ES-I3 (cell line): ENCODE measurements around the gene LMF1.

Experiments used
- H3K36me3 ChIP-seq: 2 replicates; pipeline ENCODE4 v1.6.1; 2013; ENCODE audit warnings: mild to moderate bottlenecking, low read length, control low read depth, moderate library complexity; ENCODE audit not compliant: insufficient read depth
- H3K4me1 ChIP-seq: 2 replicates; pipeline ENCODE4 v1.6.1; 2013; ENCODE audit warnings: mild to moderate bottlenecking, control low read depth, low read length; ENCODE audit not compliant: insufficient read depth
- H3K9ac ChIP-seq: 2 replicates; pipeline ENCODE4 v1.6.1; 2013; ENCODE audit warnings: low read depth, mild to moderate bottlenecking, low read length, moderate library complexity
- H3K9me3 ChIP-seq: 2 replicates; pipeline ENCODE4 v1.6.1; 2013; ENCODE audit warnings: mild to moderate bottlenecking, low read length, moderate library complexity; ENCODE audit not compliant: control insufficient read depth, insufficient read depth

LMF1 gene

DNA sequence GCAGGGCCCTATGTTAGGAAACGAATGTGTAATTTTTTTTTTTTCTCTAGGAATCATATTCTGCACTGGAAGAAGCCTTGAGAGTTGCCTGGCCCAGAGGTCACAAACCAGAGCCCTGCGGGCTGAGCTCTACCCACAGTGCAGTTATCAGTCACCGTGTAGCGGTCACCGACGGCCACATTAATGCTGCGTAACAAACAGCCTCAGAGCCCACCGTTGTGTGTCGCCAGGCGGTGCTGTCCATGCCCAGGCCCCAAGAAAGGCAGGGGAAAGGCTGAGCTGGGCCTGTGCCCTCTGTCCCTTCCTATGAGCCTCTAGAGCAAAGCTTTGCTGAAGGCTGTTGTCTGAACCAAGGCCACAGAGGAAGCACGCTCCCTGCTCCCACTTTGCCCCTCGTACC lies 4.5 kb upstream of the LMF1 start:
- H3K9ac ChIP-seq, result no peak overlapping the region
- H3K4me1 ChIP-seq, result no peaks in the 10 kb centered on the region
- no peaks in the 10 kb centered on the region for H3K36me3 ChIP-seq
- H3K9me3 ChIP-seq, result no peaks in the 10 kb centered on the region

DNA sequence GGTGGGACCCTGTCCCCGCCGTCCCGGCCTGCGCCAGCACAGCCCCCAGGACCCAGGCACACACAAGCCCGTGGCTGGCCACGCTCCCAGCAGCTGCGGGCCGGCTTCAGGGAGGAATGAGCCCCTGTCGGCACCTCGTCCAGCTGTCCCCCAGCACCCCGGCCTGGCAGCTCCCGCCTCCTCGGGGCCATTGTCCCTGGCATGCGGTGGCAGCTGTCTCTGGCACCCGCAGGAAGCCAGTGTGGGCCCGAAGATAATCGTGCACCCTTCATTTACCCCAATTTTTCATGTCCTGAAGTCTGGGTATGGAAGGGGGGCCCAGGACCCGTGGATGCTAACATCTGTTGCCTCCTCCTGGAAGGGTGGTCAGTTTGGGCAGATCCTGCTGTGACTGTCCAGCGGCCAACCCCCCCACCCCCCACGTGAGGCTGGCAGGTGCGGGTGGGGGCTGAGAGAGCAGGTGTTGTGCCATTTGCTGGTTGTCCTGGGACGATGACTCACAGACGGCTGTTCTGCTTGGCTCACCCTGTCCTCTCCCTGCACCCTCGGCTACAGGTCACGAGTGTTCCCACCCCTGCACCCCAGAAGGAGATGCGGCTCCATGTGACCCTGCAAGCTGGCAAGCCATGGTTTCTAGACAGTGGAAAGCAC lies 4.0 kb upstream of the LMF1 start:
- H3K9me3 ChIP-seq, result no peaks in the 10 kb centered on the region
- no peak overlapping the region for H3K9ac ChIP-seq
- no peaks in the 10 kb centered on the region for H3K4me1 ChIP-seq
- no peaks in the 10 kb centered on the region for H3K36me3 ChIP-seq

DNA sequence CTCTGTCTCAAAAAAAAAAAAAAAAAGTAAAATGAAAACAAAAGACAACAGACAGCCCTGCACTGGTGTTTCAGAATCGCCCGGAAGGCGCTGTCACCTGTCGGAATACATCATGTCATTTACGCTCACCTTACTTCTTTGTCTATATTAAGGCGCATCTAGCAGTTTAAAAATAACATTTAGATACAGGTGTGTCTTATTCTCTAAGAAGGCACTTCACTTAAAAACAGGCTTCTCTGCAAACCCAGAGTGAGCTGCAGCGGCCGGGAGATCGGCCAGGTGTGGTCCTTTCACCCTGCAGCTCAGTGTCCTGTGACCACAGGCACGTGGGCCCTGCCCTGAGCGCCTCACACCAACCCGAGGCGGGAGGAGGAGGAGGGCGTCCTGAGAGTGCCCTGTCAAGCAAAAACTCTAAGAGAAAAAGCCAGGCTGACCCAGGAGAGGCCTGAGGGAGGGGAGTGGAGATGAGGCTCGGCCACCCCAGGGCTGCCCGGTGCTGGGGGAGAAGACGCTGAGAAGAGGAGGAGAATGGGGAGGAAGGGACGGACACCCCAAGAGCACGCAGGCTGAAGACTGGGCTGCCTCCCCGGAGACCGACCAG lies 3.3 kb upstream of the LMF1 start:
- Histone ChIP-seq H3K9ac (no peak overlapping the region), H3K4me1 (no peaks in the 10 kb centered on the region), H3K9me3 (no peaks in the 10 kb centered on the region), H3K36me3 (no peaks in the 10 kb centered on the region)

DNA sequence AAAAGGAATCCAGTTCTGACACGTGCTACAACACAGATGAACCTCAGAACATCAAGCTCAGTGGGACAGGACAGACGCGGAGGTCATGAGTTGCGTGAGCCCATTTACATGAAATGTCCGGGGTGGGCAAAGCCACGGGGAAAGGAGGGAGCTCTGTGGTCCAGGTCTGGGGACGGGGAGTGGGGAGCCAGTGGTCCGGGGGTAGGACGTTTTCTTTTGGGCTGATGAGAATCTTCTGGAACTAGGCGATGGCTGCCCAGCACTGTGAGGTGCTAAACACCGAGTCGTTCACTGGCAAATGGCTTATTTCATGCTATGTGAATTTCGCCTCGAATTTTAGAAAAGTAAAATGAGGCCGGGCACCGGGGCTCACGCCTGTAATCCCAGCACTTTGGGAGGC lies 2.6 kb upstream of the LMF1 start:
- H3K4me1 ChIP-seq, result no peaks in the 10 kb centered on the region
- H3K9me3 ChIP-seq, result no peaks in the 10 kb centered on the region
- H3K9ac ChIP-seq, result no peak overlapping the region
- H3K36me3 ChIP-seq, result no peaks in the 10 kb centered on the region

DNA sequence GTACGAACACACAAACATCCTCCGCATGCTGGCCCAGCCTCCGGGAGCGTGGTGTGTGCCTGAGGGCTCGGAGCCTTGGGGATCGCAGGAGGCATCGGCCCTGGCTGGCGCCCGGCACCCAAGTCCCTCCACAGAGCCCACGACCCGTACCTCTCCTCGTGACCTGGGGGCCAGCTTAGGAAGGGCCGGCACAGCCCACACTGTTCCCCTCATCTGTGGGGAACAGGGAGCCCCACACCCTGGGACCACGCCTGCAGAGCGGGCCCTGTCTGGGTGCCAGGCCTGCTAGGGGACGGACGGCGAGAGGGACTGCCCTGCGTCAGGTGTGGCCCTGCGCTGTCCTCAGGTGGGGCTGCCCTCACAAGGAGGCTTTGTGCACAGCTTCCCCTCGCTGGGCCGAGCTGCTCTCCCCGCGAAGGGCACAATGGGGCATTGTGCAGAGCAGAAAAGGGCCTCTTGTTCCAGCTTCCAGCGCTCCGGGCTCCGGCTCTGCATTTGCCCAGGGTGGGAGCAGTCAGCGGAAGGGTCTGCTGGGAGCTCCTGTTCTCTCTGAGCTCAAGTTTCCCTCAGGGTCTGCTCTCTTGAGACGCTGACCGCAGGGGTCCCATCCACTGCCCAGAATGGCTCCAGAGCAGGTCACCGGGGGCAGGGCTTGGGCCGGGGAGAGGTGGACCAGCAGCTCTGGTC lies 1.7 kb upstream of the LMF1 start:
- no peak overlapping the region for H3K9ac ChIP-seq
- H3K36me3 ChIP-seq, result no peaks in the 10 kb centered on the region
- no peaks in the 10 kb centered on the region for H3K9me3 ChIP-seq
- H3K4me1 ChIP-seq, result no peaks in the 10 kb centered on the region

DNA sequence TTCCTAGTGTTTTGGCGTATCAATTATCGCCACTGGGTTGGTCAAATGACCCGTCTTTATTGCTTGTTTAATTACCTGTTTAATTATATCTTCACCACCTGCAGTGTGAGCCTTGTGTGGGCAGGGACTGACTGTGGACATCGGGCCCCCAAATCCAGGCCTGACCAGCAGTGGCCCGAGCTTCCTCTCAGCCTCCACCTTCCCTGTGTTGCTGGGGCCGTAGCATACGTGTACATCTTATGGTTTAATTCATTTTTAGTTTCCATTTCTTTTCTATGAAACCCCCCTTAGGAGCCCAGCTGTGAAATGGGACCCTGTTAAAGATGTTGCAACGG lies 1.2 kb upstream of the LMF1 start:
- Histone ChIP-seq H3K9ac (no peak overlapping the region), H3K36me3 (no peaks in the 10 kb centered on the region), H3K4me1 (no peaks in the 10 kb centered on the region), H3K9me3 (no peaks in the 10 kb centered on the region)

DNA sequence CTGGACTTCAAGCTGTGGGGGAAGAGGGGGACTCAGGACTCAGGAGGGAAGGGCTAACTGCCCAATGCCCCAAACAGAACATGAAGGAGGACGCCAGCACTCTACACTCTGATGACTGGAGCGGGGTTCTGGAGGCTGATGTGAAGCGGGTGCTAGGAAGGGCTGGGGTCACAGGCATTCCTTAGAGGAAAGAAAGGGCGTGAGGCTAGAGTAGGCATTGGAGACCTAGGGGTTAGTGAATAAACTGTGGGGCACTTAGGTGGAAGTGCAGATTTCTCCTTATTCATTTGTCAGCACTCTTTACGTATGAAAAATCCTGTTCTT lies 760 bp upstream of the LMF1 start:
- peak overlapping the region; percentile 41; the same call in 1 of the 2 replicates for H3K9ac ChIP-seq

DNA sequence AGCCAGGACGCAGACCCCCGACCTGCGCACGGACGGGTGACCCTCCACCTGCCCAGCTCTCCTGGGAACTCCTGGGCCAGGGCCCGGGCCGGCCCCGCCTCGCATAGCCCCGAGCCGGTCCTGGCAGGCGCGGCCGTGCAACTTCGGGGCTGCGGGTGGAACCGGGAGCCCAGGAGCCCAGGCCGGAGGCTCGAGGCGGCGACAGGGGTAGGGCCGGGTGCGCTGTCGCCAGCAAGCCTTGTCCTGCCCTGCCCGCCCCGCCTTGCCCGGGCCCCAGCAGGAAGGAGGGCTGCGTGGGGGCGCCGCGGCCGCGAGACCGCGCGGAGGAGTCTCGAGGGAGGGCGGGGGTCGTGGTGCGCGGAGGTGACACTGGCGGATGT lies 408 bp downstream of the LMF1 start:
- peak overlapping the region; percentile 80 for H3K9ac ChIP-seq
- no peaks in the 10 kb centered on the region for H3K36me3 ChIP-seq
- no peaks in the 10 kb centered on the region for H3K9me3 ChIP-seq
- no peaks in the 10 kb centered on the region for H3K4me1 ChIP-seq

More for the DNA sequence above, 760 bp upstream of the LMF1 start:
- H3K9me3 ChIP-seq, result no peaks in the 10 kb centered on the region
- H3K4me1 ChIP-seq, result no peaks in the 10 kb centered on the region
- H3K36me3 ChIP-seq, result no peaks in the 10 kb centered on the region

DNA sequence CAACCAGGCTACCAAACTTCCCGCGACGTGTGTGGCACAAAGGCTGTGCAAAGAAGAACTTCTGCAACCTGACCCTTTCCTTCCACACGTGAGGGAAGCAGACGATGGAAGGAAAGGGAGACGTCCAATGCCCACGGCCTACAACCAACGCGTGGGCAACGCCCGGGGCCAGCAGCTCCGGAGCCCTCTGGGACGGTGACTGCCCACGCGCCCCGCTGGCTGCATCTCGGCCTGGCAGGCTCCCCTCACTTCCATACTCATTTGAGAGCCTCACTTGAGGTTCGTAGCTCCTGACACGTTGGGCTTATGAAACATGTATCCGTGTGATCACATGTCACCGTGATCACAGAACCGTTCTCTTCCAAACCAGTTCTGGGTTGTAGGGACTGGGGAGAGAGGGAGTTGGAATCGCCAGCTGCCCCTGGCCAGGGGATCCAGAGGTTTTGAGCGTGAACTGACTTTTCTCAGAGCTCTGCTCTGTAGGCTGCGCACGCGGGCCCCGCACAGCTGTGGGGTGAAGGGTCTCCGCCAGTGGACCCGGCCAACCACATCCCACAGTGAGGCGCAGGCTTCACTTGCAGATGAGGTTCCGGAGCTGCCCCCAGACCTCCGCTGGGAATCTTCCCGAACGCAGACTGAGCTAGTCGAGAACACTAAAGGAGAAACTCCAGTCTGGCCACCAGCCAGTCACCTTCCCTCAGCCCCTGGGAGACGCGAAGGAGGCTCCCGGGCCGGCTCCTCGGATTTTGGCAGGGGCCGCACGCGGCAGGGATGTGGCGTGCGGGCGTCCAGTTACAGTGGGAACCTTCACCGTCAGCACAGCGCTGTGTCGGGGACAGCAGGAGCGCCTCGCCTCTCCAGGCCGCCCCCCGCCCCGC lies 1.0 kb downstream of the LMF1 start:
- Histone ChIP-seq H3K9ac (peak overlapping the region; percentile 80), H3K9me3 (no peaks in the 10 kb centered on the region), H3K36me3 (no peaks in the 10 kb centered on the region), H3K4me1 (no peaks in the 10 kb centered on the region)

DNA sequence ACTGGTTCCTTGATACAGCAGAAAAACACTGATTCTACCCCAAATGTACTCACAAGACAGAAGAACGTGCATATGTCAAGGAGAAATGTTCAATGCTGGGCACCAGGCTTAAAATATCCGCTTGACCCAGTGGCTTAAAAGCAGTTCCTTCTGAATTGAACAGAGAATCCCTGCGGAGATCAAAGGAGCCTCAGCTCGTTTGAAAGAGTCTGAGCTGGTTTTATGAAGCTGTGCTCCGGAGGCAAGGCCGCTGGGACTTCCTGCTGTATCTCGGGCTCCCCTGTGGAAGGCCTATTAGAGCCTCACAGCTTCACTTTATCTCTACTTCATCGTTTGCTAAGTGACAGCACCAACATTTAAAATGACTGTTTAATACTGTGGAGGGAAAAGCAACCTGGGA lies 2.2 kb downstream of the LMF1 start:
- H3K36me3 ChIP-seq, result no peaks in the 10 kb centered on the region
- H3K9ac ChIP-seq, result no peak overlapping the region
- H3K9me3 ChIP-seq, result no peaks in the 10 kb centered on the region
- no peaks in the 10 kb centered on the region for H3K4me1 ChIP-seq

DNA sequence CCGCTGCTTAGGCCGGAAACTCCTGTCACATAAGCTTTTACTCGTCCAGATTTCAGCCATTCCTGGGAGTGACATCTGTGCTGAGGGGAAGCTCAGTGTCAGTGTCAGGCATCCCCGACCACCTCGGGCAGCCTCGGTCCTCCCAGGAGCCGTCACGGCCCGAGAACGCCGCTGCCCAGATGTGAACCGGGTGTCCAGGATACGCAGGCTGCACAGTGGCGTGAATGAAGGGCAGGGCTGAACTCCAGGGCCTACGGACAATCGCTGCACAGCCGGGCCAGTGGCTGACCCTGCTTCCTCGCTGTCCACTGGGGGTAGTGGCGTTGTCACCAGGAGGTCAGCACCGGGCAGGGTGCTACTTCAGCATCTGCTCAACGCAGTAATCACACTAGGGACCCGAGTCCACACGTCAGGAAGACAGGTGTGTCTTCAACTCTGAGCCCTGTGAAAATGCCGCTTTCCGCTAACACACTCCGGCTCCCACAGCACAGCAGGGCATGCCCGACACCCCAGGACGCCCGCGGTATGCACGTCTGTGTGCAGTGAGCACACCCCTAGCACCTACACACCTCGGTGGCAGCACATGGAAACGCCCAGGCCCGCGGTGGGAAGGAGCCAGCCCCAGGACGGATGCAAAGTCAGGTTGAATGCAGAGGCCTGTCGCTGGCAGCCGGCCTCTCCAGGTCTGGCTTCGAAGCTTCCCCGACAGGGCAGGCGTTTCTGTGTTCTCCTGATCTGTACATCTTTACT lies 3.1 kb downstream of the LMF1 start:
- H3K9ac ChIP-seq, result no peak overlapping the region
- no peaks in the 10 kb centered on the region for H3K9me3 ChIP-seq
- no peaks in the 10 kb centered on the region for H3K36me3 ChIP-seq
- H3K4me1 ChIP-seq, result no peaks in the 10 kb centered on the region

DNA sequence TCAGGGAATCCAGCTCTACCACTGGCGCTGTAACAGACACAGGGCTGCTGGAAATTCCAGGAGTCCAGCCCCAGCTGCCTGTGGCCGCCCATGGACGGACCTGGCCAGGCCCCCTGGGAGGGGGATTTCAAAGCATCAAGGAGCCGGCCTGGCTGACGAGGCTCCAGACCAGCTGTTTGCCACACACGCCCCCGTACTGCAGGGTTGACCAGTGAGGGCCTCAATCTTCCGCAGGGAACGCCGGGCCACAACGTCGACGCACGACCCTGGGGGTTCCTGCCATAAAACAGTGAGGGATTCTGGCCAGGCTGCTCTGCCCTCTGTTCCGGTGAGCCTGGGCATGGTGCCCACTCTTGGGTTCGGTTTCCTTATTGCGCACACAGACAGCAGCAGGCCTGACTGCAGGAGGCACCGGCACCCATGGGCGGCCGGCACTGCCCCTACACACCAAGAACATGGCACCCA lies 3.7 kb downstream of the LMF1 start:
- Histone ChIP-seq H3K36me3 (no peaks in the 10 kb centered on the region), H3K9me3 (no peaks in the 10 kb centered on the region), H3K9ac (no peak overlapping the region), H3K4me1 (no peaks in the 10 kb centered on the region)

DNA sequence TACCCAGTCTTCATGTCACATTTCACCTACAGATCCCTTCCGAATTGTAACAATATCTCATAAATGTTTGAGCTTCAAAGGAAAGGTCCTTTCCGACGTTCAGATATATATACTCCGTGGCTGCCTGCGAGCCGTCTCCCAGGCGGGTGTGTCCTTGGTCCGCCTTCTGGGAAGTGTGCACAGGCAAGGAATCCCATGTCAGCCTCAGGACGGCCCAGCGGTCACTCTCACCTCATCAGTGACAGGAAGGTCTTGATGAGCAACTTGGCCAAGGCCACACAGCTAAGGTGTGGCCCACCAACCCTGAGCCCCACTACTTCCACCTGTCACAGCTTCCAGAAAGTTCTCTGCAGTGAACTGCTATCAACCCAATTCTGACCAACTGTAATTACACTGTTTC lies 4.3 kb downstream of the LMF1 start:
- no peaks in the 10 kb centered on the region for H3K9me3 ChIP-seq
- no peak overlapping the region for H3K9ac ChIP-seq
- H3K4me1 ChIP-seq, result no peaks in the 10 kb centered on the region
- no peaks in the 10 kb centered on the region for H3K36me3 ChIP-seq

DNA sequence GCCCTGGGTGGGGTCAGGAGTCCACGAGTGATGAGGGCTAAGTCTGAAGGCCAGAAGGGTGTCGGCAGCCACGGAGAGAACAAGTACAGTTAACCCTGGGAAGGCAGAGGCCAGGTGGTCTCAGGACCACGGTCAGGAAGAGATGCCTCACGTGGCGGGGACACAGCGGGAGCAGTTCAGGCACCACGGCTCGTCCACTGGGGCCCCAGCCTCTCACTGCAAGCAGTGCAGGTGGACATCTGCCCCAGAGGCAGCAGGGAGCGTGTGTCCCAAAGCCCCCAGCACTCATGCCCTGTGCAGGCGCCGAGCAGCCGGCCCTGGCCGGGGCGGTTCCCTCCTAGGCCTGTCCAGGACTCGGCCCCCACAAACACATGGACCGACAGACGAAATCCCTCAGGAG lies 4.7 kb downstream of the LMF1 start:
- no peaks in the 10 kb centered on the region for H3K4me1 ChIP-seq
- no peak overlapping the region for H3K9ac ChIP-seq
- H3K36me3 ChIP-seq, result no peaks in the 10 kb centered on the region
- H3K9me3 ChIP-seq, result no peaks in the 10 kb centered on the region
